Ovary (tissue), 3 donors: ENCODE measurements around the gene CCDC86.

Experiments
- EP300 ChIP-seq: sonication (generic); formaldehyde crosslinking; IDR thresholded peaks from one replicate; pipeline ENCODE4 v1.6.1; 2017; ENCODE audit warnings: antibody characterized with exemption
- POLR2A ChIP-seq: fragments of 450-650 bp; IDR thresholded peaks from one replicate; pipeline ENCODE4 v1.6.1; 2017; ENCODE audit warnings: antibody characterized with exemption, mild to moderate bottlenecking, moderate library complexity
- TF ChIP-seq, protein P1 (sequence below), 3 donors: fragments of 450-650 bp in 2 of 3; fragments of 200-600 bp in 1 of 3; IDR thresholded peaks; one replicate each; pipeline versions ENCODE4 v1.5.1 to v1.8.0; 2016 to 2022; ENCODE audit warnings: antibody characterized with exemption in 3 of 3, mild to moderate bottlenecking in 1 of 3
- donor health status: DM: no; HTN: no; CAD: no.

DNA sequence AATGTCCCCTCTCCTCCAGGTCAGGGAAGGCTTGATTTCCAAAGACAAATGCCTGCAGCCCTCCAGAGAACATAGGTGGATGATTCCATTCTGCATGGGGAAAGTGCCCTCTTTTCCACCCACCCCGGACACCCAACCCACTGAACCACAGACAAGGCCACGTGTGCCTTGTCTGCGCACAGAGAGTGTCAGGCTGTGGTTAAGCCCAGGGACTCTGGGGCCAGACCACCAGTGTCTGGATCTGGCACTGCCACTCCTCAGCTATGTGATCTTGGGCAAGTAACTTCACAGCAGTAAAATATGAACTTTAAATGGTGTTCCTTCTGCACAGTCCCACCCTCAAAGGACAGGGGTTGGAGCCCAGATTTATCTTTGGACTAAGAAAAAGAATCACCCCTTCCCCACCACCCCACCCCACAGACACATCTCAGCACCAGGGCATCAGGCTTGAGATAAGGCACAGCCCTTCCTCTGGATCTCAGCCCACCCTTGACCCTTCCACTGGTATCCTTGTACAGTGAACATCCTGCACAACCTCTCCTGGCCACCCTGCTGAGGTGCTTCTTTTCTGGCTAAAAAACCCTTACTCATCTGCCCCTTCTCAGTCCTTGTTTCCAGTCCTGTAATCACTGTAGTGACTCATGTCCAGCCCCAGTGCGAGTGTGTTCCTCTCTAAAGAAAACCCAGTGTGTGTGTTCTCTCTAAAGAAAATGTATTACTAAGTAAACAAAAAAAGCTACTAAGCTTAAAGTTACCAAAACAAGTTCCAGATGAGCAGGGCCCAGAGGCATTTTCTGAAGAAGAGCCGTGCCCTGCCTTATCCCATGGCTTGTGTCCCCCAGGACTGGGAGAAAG is 15.7 kb downstream of the CCDC86 start:
- no peak for TF ChIP-seq POLR2A
- TF ChIP-seq, protein P1, sequence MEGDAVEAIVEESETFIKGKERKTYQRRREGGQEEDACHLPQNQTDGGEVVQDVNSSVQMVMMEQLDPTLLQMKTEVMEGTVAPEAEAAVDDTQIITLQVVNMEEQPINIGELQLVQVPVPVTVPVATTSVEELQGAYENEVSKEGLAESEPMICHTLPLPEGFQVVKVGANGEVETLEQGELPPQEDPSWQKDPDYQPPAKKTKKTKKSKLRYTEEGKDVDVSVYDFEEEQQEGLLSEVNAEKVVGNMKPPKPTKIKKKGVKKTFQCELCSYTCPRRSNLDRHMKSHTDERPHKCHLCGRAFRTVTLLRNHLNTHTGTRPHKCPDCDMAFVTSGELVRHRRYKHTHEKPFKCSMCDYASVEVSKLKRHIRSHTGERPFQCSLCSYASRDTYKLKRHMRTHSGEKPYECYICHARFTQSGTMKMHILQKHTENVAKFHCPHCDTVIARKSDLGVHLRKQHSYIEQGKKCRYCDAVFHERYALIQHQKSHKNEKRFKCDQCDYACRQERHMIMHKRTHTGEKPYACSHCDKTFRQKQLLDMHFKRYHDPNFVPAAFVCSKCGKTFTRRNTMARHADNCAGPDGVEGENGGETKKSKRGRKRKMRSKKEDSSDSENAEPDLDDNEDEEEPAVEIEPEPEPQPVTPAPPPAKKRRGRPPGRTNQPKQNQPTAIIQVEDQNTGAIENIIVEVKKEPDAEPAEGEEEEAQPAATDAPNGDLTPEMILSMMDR (IDR thresholded peaks at IDR 0.05), result no peak
- no peak for TF ChIP-seq EP300
